GM21447 (cell line): ENCODE measurements around the gene IDH2.
"Not testable (repeated sequence)": the region's sequence is repeated elsewhere in the genome, so short reads cannot be mapped to it uniquely, and the experiment has no call there.

Source experiments
- ATAC-seq: cut with Tn5 transposase; IDR thresholded peaks from one replicate; pipeline ENCODE4 v1.9.1; 2021; ENCODE audit not compliant: unreplicated experiment

Gene IDH2

DNA sequence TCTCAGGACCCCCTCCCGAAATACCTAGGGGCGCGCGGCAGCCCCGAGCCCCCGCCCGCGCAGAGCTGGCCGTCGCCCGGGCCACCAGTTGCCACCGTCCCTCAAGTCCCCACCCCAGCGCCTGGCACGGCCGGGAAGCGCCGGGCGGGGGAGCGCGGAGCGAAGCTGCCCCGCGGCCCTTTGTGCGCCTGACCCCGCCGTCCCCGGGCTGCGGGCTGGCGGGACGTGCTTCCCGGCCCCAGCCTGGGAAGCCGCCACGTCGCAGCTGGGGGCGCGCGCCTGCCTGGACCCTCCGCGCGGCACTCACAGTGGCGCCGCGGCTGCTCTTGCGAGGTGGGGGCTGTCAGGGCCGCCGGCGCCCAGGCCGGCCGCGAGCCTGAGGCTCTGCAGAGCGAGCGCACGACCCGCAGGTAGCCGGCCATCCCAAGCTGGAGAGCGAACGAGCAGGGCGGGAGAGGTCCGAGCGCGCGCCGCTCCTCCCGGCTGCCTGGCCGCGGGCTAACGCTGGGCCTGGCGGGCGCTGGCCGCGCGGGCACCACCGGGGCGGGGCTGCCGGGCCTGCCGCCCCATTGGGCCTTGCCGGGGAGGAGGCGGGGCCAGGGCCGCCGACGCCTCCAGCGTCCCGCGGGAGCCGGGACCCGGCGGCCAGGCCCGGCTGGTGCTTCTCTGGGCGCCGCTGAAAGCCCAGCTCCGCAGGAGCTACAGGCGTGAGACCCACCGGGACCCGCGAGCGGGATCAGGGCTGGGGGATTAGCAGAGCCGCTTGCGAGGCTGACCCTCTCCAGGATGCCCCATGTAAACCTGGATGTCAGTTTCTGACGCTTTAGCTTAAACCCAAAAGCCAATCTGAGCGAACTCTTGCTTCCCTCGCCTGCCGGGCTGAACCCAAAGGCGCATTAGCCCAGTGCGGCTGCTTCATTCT is at the start of gene IDH2:
Gene IDH2 (minus strand): TSS at position 500 of the 922 bp plus-strand sequence. CDS start 78 bp downstream, at position 422.
- ATAC-seq, result peak; percentile 45

DNA sequence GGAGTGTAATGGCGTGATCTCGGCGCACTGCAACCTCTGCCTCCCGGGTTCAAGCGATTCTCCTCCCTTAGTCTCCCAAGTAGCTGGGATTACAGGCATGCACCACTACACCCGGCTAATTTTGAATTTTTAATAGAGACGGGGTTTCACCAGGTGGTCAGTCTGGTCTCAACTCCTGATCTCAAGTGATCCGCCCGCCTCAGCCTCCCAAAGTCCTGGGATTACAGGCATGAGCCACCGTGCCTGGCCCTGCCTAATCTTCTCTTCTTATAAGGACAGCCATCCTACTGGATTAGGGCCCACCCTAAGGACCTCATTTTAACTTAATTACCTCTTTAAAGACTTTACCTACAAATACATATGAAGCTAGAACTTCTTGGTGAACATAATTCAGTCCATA is 48.3 kb upstream of the IDH2 start:
- not testable (repeated sequence) for ATAC-seq

DNA sequence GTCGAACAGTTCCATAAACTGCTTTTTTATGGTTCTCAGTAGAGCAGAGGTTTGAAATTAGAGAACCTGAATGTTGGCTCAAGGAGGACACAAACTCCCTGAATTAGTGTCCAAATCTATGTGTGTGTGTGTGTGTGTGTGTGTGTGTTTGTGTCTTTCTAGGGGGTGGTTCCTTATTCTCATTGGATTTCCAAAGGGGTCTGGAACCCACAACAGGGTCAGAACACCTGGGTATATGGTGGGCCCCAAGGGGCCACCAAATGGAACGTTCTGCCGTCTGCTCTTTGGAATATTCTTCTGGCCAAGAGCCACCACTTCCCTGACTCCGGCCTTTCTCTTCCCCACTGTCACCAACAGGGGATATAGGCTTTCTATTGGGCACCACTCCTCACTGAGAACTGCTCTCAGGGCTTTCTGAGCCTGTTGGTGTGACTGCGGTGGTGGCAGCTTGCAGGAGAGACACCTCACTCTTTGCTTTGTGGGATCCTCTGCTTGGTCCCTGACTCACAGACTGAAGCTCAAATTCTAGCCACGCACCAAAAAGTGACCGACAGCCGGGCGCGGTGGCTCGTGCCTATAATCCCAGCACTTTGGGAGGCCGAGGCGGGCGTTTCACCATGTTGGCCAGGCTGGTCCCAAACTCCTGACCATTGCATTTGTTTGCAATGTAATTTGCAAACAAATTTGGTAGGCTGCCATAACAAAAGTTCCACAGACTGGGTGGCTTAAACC is 47.5 kb upstream of the IDH2 start:
- ATAC-seq, result no peak

DNA sequence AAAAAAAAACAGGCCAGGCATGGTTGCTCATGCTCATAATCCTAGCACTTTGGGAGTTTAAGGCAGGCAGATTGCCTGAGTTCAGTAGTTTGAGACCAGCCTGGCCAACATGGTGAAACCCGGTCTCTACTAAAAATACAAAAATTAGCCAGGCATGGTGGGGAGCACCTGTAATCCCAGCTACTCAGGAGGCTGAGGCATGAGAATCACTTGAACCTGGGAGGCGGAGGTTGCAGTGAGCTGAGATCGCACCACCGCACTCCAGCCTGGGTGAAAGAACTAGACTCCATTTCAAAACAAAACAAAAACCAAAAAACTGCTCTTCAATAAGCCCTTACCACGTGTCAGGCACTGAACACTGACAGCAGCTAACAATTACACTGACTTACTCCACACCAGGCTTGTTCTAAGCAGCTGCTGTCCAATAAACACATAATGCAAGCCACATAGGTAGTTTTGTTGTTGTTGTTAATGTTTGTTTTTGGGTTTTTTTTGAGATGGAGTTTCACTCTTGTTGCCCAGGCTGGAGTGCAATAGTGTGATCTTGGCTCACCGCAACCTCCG is 44.0 kb upstream of the IDH2 start:
- ATAC-seq, result not testable (repeated sequence)

DNA sequence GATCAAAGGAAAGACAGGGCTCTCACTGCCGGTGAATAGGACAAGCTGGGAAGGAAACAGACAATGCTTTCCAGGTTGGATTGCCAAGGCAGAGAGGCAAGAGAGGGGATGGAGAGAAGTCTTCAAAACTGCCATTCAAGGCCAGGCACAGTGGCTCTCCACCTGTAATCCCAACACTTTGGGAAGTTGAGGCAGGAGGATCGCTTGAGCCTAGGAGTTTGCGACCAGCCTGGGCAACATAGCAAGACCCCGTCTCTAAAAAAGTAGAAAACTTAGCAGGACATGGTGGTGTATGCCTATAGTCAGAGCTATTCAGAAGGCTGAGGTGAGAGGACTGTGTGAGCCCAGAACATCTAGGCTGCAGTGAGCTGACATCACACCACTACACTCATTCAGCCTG is 43.5 kb upstream of the IDH2 start:
- ATAC-seq, result no peak

DNA sequence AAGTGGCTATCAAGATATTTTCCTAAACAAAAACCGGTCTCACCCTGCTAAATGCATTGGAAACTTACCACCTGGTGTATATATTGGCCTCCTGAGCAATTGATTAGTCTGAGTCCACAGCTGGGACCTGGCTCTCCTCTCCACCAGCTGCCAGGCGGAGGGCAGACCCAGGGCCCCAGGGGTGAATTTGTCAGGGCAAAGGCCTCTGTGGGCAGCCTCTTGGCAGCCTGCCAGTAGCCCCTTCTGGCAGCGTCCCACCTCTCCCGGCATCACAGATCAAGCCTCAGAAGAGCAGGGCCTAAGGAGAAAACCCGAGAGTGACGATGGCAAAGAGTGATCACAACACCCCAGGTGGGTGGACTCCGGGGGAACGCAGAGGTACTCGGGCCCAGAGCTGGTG is 43.0 kb upstream of the IDH2 start:
- ATAC-seq, result no peak

DNA sequence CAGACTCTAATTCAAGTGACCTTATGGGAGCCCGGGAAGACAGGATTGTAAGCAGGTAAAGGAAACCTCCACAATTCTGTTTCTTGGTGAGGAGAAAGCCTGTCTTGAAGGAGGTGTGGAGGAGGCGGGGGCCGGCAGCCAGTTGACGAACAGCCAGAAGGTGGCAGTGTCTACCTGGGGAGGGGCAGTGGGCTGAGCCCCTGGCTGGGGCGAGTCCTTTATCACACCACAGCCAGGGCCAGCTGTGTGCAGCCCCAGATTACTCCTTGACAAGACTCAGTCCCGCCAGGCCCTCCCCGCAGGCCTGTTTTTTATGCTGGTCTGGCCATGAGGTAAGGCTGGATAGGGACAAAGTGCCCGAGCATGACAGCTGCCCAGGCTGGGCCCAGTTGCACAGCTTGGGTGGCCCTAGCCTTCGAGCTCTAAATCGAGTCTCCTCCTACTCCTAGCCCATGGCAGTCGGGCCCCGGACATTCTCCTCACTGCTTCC is 40.9 kb upstream of the IDH2 start:
- peak; percentile 74 for ATAC-seq

DNA sequence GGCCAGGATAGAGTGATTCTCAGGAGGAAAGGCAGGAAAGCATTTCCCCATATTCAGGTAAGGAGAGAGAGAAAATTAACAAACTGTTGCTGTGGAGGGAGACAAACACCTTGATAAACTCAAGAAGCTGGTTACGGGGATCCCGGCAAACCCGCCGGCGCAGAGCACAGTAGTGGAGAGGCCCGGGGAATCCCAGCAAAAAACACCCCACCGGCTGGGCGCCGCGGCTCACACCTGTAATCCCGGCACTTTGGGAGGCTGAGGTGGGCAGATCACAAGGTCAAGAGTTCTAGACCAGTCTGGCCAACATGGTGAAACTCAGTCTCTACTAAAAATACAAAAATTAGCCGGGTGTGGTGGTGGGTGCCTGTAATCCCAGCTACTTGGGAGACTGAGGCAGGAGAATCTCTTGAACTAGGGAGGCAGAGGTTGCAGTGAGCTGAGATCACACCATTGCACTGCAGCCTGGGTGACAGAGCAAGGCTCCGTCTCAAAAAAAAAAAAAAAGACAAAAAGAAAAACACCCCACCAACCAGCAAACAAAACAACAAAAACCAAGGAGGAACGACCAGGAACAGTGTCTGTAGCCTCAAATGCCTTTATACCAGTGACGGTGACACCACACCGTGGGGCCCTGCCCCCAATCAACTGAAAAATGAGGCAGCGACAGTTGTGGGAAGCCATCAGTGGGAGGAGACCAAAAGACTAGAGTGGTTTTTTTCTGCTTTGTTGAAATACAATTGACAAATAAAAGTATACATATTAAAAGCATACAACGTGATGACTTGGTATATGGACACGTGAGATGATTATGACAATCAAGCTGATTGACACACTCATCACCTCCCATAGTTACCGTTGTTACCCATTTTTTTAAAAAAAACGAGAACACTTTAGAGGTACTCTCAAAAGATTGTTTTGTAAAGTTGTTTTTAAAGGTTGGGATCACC is 40.2 kb upstream of the IDH2 start:
- no peak for ATAC-seq

DNA sequence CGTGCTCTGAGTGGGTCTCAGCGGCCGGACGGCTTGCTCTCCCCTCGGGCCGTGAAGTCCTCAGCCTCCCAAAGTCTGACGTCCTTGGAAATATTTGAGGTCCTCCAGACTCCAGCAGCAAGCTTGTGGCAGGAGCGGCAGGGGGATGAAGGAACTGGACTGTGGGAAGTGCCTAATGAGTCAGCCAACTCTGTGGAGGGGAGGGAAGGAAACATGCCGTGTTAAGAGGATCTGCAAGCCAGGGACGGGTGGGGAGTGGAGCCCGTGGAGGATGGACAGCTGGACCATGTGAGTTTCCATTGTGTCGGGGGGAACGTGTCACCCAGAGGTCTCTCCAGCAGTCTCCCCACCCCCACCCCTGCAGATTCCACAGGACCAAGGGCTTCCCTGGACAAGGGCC is 39.4 kb upstream of the IDH2 start:
- no peak for ATAC-seq

DNA sequence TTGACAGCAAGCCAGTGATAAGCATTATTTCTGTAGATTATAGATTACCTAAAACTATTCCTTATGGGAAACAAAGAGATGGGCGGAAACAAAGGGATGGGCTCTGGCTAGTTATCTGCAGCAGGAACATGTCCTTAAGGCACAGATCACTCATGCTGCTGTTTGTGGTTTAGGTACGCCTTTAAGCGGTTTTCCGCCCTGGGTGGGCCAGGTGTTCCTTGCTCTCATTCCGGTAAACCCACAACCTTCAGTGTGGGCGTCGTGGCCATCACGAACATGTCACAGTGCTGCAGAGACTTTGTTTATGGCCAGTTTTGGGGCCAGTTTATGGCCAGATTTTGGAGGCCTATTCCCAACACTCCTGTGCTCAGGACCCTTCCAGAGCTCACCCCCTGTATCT is 37.3 kb upstream of the IDH2 start:
- ATAC-seq, result not testable (repeated sequence)

DNA sequence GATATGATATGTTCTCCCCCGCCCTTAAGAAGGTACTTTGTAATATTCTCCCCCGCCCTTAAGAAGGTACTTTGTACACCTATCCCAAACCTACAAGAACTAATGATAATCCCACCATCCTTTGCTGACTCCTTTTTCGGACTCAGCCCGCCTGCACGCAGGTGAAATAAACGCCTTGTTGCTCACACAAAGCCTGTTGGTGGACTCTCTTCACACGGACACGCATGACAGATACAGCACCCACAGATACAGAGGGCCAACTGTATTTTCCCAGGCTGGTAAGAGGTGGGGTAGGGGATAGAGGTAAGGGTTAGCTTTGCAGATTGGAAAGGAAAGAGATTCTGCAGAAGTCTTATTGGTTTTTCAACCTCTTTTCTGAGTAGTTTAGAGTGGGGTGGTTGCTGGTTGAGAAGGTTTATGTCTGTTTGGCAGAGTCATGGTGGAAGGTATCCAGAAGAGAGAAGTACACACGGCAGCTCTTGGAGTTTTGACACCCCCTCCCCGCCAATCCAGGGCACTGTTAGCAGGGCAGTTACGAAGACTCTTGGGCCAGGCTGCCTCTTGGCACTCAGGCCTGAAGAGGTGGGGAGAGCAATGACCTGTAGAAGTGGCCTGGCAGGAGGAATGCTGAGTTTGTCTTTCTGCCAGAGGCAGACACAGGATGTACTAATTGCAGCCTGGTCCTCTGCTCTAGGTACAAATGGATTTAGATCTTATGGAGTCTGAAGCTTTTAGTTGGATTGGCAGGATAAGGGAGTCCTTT is 36.0 kb upstream of the IDH2 start:
- ATAC-seq, result no peak

DNA sequence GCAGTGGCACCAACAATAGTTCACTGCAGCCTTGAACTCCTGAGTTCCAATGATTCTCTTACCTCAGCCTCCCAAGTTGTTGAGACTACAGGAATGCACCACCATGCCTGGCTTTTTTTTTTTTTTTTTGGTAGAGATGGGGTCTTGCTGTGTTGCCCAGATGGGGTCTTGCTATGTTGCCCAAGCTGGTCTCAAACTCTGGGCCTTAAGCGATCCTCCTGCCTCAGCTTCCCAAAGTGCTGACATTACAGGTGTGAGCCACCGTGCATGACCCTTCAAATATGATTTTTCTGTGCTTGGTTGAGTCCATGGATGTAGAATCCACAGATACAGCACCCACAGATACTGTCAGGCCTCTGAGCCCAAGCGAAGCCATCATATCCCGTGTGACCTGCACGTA is 30.2 kb upstream of the IDH2 start:
- no peak for ATAC-seq

DNA sequence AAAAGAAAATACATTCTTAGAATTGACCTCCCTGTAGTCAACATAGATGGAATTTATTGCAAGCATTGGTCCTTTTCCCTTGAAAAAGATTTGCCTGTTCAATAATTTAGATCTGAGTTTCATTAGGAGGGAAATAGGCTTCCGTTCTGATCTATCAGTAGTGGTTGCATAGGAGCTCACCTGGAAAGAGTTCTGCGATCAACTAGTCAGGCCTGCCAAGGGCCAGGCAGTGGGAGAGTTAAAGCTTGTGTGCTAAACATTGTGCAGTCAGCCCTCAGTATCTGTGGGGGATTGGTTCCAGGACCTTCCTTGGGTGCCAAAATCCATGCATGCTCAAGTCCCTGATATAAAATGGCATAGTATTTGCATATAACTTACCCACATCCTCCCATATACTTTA is 29.6 kb upstream of the IDH2 start:
- ATAC-seq, result no peak

DNA sequence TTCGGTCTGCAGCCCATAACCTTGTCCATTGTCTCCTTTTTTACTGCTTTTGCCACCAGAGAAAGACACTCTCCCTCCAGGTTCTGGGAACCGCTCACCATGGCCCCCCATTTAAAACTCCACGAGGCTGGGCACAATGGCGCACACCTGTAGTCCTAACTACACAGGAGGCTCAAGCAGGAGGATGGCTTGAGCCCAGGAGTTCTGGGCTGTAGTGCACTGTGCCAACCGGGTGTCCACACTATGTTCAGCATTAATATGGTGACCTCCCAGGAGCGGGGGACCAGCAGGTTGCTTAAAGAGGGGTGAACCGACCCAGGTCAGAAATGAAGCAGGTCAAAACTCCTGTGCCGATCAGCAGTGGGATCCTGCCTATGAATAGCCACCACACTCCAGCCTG is 28.0 kb upstream of the IDH2 start:
- ATAC-seq, result no peak

DNA sequence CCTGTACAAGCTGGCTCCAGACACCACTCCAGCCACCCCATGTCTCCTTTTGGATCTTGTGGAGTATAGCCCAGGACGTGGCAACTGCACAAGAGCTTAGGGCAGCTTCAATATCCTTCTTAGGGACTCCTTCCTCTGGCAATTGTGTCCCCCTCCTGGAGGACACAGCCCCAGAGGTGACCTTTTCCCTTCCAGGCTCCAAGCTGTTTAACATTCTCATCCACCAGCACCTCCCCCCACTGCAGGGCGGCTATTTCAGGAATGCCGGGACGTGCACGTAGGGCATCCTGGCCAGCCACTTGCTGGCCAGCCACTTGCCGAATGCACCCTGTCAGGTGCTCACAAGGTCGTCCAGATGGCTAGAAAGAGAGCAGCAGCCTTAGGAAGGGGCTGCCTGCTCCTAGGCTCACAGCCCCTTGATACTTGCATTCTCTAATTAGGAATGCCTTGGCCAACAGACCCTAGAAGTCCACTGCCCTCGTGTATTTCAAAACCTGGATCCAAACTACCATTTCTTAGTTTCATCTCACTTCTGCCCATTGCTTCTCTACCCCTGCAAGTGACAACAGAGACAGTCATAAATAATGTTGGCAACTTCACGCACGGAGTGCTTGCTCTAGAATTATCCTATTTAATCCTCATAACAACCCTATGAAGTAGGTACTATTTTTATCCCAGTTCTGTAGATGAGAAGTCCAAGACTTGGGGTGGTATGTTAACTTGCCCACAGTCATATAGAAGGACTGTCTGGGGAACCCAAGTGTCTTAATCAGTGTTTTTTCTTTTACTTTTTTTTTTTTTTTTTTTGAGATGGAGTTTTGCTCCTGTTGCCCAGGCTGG is 24.5 kb upstream of the IDH2 start:
- no peak for ATAC-seq

DNA sequence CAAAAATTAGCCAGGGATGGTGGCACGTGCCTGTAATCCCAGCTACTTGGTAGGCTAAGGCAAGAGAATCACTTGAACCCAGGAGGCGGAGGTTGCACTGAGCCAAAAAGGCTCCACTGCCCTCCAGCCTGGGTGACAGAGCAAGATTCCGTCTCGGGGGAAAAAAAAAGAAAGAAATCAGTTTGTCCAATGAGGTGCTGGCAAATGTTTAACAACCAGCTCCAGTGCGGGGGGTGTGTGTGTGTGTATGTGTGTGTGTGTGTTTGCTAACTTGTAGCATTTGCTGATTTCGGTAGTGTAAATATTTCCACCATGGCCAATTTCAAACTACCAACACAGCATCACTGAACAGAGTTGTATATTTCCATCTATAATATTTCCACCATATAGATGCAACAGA is 23.8 kb upstream of the IDH2 start:
- no peak for ATAC-seq

DNA sequence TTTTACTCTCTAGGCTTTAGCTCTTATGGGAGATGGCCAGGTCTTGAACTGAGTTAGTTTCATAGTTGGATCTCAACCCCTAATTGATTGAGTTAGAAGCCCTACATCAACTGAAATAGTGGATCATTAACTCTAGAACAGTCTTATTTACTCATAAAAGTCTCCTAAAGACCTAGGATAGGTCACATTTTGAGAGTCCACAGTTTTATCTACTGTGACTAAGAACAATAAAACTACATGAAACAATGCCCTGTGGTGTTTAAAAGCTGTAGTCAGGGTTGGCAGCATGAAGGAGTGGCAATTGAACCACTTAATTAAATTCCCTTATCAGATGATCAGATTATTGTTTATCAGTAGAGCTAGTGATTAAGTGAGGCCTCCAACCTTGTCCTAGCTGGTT is 22.2 kb upstream of the IDH2 start:
- ATAC-seq, result no peak

DNA sequence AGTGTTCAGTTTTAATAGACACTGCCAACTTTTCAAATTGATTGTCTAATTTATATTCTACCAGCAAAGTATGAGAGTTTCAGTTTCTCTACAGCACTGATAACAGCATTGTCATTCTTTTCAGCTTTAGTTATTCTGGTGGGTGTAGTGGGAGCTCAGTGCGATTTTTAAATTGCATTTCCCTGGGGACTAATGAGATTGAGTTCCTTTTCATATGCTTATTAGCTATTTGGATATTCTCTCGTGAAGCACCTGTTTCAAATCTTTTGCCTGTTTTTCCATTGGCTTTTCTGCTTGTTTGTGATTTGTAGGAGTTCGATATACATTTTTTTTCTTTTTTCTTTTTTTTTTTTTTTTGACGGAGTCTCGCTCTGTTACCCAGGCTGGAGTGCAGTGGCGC is 18.8 kb upstream of the IDH2 start:
- ATAC-seq, result no peak

DNA sequence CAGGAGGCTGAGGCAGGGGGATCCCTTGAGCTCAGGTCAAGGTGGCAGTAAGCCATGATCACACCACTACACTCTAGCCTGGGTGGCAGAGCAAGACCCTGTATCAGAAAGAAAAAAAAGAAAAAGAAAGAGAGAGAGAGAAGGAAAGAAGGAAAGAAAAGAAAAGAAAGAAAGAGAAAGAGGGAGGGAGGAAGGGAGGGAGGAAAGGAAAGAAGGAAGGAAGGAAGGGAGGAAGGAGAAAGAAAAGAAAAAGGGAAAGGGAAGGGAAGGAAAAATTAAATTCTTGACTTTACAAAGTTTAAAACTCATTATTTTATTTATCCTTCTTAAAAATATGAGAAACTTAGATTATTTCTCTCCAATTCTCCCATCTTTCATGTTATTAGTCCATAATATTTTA is 17.1 kb upstream of the IDH2 start:
- no peak for ATAC-seq
